NCI-H748 (cell line): Measurements from ENCODE around the gene MS4A8.

Experiments
- DNase-seq: peaks from one replicate; lab custom pipeline; 2025; ENCODE audit not compliant: unreplicated experiment; lab: John Stamatoyannopoulos, UW

MS4A8 gene

DNA sequence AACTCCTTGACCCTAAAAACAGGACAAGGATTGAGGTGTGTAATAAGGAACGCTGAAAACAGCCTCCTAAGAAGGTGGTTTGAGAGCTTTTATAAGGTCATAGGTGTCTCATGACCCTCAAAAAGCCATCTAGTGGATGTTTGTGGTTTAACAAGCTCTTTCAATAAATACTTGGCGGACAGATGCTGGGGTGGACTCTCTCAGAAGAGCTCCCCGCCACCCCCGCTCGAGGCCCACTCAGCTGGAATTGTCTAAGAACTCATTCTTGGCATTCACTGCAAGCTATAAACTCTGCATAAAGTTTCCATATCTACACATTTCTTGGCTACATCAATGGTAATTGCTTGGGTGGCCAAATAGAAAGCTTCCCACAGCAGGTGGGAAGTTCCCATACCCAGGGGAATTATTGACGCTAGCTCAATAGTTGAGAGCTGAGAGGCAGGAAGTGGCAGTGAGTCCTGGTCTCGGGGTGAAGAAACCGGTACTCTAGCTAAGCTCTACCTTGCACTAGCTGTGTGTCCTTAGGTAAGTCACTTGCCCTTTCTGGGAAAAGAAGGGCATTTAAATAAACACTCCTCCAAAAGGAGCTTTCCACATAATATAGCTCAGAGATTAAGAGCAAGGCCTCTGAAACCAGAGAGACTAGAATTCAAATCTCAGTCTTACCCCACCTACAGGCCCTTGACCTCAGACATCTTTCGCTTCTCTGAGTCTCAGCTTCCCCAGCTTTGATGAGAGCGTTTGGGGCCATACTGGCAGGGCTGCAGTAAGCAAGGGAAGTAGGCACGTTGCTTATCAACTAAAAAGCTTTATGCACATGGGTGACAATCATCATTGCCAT lies 63.7 kb downstream of the MS4A8 start:
- DNase-seq, result peak; percentile 93

GRCh38 chr11:60763692-60764369 lies 64.4 kb downstream of the MS4A8 start:
- DNase-seq, result peak; percentile 83

DNA sequence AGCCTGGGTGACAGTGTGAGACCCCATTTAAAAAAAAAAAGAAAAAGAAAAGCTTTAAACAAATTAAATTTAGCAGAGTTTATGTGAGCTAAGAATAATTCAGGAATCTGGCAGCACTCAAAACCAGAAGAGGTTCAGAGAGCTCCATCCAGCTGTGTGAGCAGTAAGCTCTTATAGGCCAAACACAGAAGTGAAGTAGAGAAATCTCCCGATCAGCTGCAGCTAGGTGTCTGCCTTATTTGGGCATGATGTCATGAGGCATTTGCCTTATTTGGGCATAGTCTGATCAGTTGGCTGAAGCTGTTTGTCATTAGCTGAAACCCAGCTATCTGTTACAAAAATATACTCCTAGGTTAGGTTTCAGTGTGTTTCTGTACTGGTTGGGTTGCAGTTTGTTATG lies 65.5 kb downstream of the MS4A8 start:
- peak; percentile 45 for DNase-seq

DNA sequence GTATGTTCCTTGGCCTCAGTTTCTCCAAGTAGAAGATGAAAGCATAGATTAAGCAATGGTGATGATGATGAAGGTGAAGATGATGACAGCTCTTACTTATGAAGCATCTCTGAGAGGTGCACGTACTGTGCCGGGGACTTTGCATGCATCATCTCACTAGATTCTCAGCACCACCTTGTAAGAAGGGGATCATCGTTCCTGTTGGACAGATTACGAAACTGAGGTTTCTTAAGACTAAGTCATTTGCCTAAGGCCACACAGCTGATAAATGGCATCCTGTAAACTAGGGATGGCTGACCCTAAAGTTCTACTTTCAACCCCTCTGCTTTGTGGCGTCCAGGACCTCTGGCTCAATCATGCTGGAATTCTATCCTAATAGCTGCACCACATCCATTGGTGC lies 65.9 kb downstream of the MS4A8 start:
- DNase-seq, result no peak
